Smooth muscle cell (in vitro differentiated cells): Measurements from ENCODE around the gene KLF3. TPM values are rescaled to one million over a fixed set of nuclear protein-coding genes. Genes with fewer than 3 reads are reported as not detected.

Experiments
- DNase-seq: peaks from one replicate; lab custom pipeline; 2025; ENCODE audit not compliant: unreplicated experiment; lab: John Stamatoyannopoulos, UW
- H2AFZ ChIP-seq: fragments of 200-600 bp; sonication (generic); 2 replicates; pipeline ENCODE4 v1.6.0; 2016; ENCODE audit warnings: antibody characterized with exemption, low read depth, mild to moderate bottlenecking
- H3F3A ChIP-seq: fragments of 200-600 bp; sonication (generic); 2 replicates; pipeline ENCODE4 v1.6.0; 2017; ENCODE audit warnings: antibody characterized with exemption, low read depth
- H3K27ac ChIP-seq: fragments of 200-600 bp; sonication (generic); 2 replicates; pipeline ENCODE4 v1.5.1; 2016; ENCODE audit warnings: low read depth, mild to moderate bottlenecking
- H3K27me3 ChIP-seq: fragments of 200-600 bp; sonication (generic); 2 replicates; pipeline ENCODE4 v1.6.1; 2016; ENCODE audit warnings: low read depth, mild to moderate bottlenecking
- H3K36me3 ChIP-seq: fragments of 200-600 bp; sonication (generic); 2 replicates; pipeline ENCODE4 v1.5.1; 2016; ENCODE audit warnings: low read depth
- H3K4me1 ChIP-seq: fragments of 200-600 bp; sonication (generic); 2 replicates; pipeline ENCODE4 v1.5.1; 2016; ENCODE audit warnings: low read depth
- H3K4me2 ChIP-seq: fragments of 200-600 bp; sonication (generic); 2 replicates; pipeline ENCODE4 v1.6.0; 2016; ENCODE audit warnings: mild to moderate bottlenecking
- H3K4me3 ChIP-seq: fragments of 200-600 bp; sonication (generic); 2 replicates; pipeline ENCODE4 v1.5.1; 2016; ENCODE audit warnings: mild to moderate bottlenecking
- H3K79me2 ChIP-seq: fragments of 200-600 bp; sonication (generic); 2 replicates; pipeline ENCODE4 v1.6.0; 2016; ENCODE audit warnings: low read depth, mild to moderate bottlenecking
- H3K9ac ChIP-seq: fragments of 200-600 bp; sonication (generic); 2 replicates; pipeline ENCODE4 v1.6.0; 2016; ENCODE audit warnings: low read depth
- H3K9me3 ChIP-seq: fragments of 200-600 bp; sonication (generic); replicated peaks from 2 replicates; pipeline ENCODE4 v1.5.1; 2016; ENCODE audit warnings: low read depth
- H4K20me1 ChIP-seq: fragments of 200-600 bp; sonication (generic); 2 replicates; pipeline ENCODE4 v1.6.0; 2016; ENCODE audit warnings: low read depth
- CTCF ChIP-seq: fragments of 200-600 bp; sonication (generic); IDR thresholded peaks from 2 replicates; pipeline ENCODE4 v1.5.1; 2017; ENCODE audit warnings: borderline replicate concordance, mild to moderate bottlenecking, antibody characterized with exemption; ENCODE audit not compliant: insufficient read depth, poor library complexity, severe bottlenecking
- WGBS: methylation state at CpG from one replicate; pipeline ENCODE4 v1.1.7; 2016; ENCODE audit warnings: low lambda C conversion rate; 5-methylcytosine and 5-hydroxymethylcytosine counted together
- polyA plus RNA-seq: library from polyadenylated mRNA; unstranded; fragments of >200 nt; fragmentation: Nextera tagmentation; extraction: Ambion mirVana; gene quantifications from 2 replicates; pipeline ENCODE4 v1.2.1, GENCODE V29; 2016
- total RNA-seq: library from RNA; depleted of rRNA; stranded (reverse); fragments of >200 nt; gene quantifications from 2 replicates; pipeline ENCODE4 v1.2.3, GENCODE V29; 2014

Gene KLF3
- total and polyA plus RNA-seq, 2 experiments from 2014 or later = 26.0 to 37.5 TPM

GRCh38 chr4:38698176-38698575, 34.2 kb downstream of the KLF3 start:
- no peak for TF ChIP-seq CTCF
- Histone ChIP-seq H3K27ac (no peak overlapping the region), H3K36me3 (peaks cover 20% of the 10 kb centered on the region), H3K9ac (no peak overlapping the region), H4K20me1 (no peaks in the 10 kb centered on the region), H3K4me3 (no peak overlapping the region), H3K4me2 (no peak overlapping the region), H3K79me2 (no peaks in the 10 kb centered on the region), H2AFZ (no peak overlapping the region), H3F3A (peaks cover 35% of the 10 kb centered on the region), H3K27me3 (no peaks in the 10 kb centered on the region), H3K4me1 (peaks cover 6% of the 10 kb centered on the region), H3K9me3 (no peaks in the 10 kb centered on the region)
- no peak for DNase-seq
- WGBS = 93% methylated on average over 1 of the region's 1 CpG

GRCh38 chr4:38699112-38699511, 35.1 kb downstream of the KLF3 start:
- Histone ChIP-seq H3F3A (peaks cover 28% of the 10 kb centered on the region), H3K79me2 (no peaks in the 10 kb centered on the region), H3K36me3 (peaks cover 19% of the 10 kb centered on the region), H4K20me1 (no peaks in the 10 kb centered on the region), H3K4me1 (peaks cover 6% of the 10 kb centered on the region), H3K9ac (no peak overlapping the region), H3K9me3 (no peaks in the 10 kb centered on the region), H3K4me2 (no peak overlapping the region), H3K27me3 (no peaks in the 10 kb centered on the region), H3K4me3 (no peak overlapping the region), H2AFZ (no peak overlapping the region), H3K27ac (no peak overlapping the region)
- no peak for DNase-seq
- TF ChIP-seq CTCF = no peak
- WGBS = 92% methylated on average over 2 of the region's 2 CpGs

GRCh38 chr4:38703635-38704034, 39.6 kb downstream of the KLF3 start:
- no peaks in the 10 kb centered on the region for H4K20me1 ChIP-seq
- H3K27ac ChIP-seq = no peak overlapping the region
- H3K9ac ChIP-seq = no peak overlapping the region
- no peak overlapping the region for H3K4me2 ChIP-seq
- H3K79me2 ChIP-seq = no peaks in the 10 kb centered on the region
- no peak overlapping the region for H3K4me3 ChIP-seq
- peaks cover 3% of the 10 kb centered on the region for H3F3A ChIP-seq
- H2AFZ ChIP-seq = no peak overlapping the region
- no peak for DNase-seq
- H3K36me3 ChIP-seq = no peaks in the 10 kb centered on the region
- 87% methylated on average over 4 of the region's 4 CpGs for WGBS
- no peaks in the 10 kb centered on the region for H3K9me3 ChIP-seq
- peaks cover 6% of the 10 kb centered on the region for H3K4me1 ChIP-seq
- no peaks in the 10 kb centered on the region for H3K27me3 ChIP-seq
- no peak for TF ChIP-seq CTCF

GRCh38 chr4:38704622-38705154, 40.7 kb downstream of the KLF3 start:
- no peak overlapping the region for H3K9ac ChIP-seq

More at GRCh38 chr4:38704622-38705154, 40.7 kb downstream of the KLF3 start:
- H3K79me2 ChIP-seq = no peaks in the 10 kb centered on the region
- H3K4me2 ChIP-seq = no peak overlapping the region
- H3K4me3 ChIP-seq = no peak overlapping the region
- DNase-seq = no peak
- no peak overlapping the region for H2AFZ ChIP-seq
- no peaks in the 10 kb centered on the region for H4K20me1 ChIP-seq
- H3F3A ChIP-seq = no peaks in the 10 kb centered on the region
- TF ChIP-seq CTCF = no peak
- no peaks in the 10 kb centered on the region for H3K36me3 ChIP-seq
- H3K27me3 ChIP-seq = no peaks in the 10 kb centered on the region
- H3K9me3 ChIP-seq = no peaks in the 10 kb centered on the region
- H3K4me1 ChIP-seq = peaks cover 6% of the 10 kb centered on the region
- no peak overlapping the region for H3K27ac ChIP-seq
- WGBS = 69% methylated on average over 3 of the region's 3 CpGs
